ENCODE results near the gene CPA3.

CPA3 gene

DNA sequence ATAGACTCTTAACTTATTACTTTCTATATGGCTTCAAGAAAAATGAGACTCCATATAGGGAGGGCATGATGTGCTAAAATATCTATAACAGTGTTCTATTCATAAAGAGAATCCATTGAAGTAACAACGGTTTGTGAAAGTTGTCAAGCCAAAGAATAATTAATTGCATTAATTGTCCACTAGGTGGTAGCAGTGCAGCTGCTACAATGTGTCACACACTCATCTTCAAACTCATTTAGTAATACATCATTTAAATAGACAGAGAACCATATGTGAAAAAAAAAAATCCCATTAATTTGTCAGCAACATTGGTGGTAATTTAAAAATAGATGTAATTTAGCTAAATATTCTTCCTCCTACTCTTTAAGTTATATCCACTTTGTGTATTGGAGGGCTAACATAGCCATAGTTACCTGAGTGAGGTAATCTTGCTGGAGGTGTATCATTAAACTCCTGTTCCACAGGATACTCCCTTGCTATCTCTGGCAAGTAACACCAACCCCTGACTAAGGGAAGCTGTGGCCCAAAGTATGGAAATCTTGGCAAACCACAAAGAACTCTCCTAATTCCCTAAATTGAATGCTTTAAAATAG lies 3.7 kb upstream of the CPA3 start:
- no peak for DNase-seq (ENCODE audit: low read depth)

DNA sequence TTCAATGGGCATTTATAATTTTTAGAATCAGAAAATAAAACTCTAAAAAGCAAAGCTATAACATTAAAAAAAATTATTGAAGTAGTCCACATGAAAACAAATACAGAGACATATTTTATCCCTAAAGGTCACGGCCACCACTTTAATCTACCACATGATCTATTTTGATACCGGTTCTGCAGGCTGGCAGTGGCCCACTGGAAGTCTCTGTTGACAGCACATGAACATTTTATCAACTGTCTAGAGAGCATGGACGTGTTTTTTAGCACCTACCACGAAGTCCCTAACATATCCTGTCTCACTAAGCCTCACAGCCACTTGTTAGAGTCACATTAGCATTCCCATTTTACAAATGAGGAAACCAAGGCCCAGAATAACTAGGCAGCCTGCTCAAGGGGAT lies 1.8 kb upstream of the CPA3 start:
- DNase-seq (ENCODE audit: low read depth): no peak

DNA sequence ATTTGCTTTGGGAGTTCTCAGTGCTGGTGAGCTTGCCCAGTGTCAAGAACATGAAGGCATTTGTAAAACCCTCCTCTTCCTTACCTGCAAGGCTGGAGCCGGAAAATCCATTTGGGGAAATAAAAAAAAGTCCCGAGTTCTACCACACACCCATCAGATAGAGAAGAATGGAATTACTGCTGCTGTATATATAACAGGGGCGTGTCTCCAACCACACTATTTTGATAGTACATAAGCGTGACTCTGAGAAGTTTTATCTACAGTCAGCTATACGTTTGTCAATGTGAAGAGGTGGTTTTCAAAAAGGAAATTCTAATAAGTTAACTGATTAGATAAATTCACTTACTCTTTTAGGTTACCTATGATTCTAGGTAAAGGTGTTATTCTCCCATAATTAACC lies 1.3 kb upstream of the CPA3 start:
- DNase-seq (ENCODE audit: low read depth): no peak

DNA sequence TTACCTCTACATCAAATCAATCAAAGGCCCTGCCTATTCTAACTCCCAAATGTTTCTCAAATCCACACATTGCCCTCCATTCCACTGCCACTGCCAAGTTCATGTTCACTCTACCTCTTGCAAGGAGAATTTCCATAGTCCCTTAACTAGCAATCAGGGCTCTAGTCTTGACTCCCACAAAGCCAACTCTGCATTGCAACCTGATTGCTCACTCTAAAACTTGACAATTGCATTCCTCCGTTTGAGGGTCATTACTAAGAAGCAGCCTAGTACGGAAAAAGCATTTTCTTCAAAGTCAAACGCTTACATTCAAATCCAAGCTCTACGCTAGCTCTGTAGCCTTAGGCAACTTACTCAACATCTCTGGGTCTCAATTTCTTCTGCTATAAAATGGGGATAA lies 1.2 kb downstream of the CPA3 start:
- DNase-seq (ENCODE audit: low read depth): no peak

DNA sequence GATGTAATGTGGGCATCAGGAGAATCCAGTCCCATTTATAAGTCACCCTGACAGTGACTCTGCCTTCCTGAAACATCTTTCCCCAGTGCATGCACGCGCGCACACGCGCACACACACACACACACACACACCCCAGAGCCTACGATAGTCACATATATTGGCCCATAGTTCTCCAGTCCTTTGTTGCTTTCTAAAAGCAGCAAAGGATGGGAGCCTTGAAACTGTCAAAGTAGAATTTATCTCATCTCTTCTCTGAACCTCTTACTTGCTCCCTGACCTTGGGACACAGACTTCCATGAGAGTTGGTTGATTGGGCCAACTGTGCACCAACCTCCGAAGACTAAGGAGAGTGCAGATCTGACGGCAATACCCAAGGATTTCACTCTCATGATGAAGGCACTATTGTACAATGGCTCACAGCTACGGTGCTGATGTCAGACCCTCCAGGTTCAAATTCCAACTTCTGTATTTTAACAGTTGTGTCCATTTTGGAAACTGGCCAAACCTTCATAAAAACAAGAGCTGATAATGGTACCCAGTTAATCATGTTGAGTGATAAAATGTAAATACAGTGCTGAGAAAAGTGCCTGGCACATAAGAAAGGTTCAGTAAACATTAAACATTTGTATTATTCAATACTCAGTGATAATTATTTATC lies 8.3 kb downstream of the CPA3 start:
- no peak for DNase-seq (ENCODE audit: low read depth)

DNA sequence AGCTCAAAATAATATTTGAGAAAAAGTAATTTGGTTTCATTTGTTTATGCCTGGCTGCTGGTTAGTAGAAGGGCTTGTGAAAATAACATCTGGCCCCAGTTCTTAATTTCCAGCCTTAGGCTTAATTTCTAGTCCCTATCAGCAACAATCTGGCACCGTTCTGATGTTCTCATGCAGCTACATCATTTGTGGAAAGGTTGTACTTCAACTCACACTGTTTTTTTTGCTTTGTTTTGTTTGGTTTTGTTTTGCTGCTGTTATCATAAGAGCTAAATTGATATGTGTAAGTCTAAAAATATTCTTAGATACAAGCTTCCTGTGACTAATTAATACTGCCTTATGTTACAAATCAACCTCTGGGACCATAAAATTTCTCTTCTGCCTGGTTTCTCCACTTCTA lies 8.9 kb downstream of the CPA3 start:
- DNase-seq (ENCODE audit: low read depth): no peak

DNA sequence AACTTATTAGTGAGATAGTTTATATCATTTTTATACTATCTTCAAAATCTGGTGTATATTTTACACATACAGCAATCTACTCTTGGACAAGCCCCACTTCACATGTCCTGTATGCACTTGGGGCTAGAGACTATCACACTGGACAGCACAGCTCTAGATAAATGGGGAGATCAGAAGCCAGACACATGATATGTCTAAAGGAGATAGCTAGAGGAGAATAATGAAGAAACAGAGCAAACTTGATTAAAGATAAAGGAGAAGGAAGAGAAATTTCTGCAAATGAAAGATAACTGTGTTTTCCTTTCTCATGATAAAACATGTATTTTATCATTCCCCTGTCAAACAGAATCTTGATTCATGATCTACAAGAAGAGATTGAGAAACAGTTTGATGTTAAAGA lies 13.0 kb downstream of the CPA3 start:
- DNase-seq (ENCODE audit: low read depth): no peak

DNA sequence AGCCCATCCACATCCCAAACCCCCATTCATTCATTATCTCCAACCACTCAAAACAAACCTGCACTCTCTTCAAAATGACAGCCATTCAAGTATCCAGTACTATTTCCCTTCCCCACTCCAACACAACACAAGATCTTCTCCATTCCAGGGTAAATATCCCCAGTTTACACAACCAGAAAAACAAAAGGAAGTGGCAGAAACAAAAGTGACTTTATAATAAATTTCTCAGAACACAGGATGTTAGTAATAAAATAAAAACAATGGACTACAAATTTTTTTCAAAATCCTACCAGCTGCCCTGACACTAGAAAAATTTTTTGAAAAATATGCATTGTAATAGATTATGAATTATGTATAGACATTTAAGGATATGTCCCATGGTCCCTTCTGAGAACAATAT lies 14.2 kb downstream of the CPA3 start:
- DNase-seq (ENCODE audit: low read depth): no peak

DNA sequence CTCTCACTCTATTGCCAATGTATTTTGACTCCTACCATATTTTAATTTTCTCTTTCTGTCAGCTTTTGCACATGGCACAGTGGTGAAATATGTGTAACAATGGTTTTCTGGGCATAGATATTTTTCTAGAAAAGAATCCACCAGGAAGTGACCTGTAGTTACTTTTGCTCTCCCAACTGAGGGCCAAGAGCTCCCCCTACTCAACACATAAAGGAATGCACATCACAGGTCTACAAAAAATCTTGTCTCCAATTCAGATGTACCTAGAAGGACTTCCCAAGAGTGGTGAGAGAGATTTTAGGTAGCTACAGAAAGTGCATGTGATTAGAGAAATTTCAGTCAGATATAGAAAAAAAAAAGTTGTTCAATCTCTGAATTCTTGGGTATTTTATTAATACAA lies 15.6 kb downstream of the CPA3 start:
- DNase-seq (ENCODE audit: low read depth): no peak

DNA sequence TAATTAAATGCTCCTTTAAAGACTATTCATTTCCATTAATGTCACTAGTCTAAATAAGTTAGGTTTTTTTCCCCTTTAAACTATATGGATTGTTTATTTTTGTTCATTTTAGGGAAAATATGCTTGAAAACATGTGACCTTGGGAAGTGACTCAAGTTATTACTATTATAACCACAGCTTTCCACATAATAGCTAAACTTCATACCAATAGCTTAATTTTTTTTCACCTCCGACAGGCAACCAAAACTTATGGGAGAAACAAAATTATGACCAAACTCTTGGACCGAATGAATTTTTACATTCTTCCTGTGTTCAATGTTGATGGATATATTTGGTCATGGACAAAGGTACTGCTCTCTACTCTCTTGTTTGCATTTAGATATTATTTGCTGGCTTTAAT lies 16.2 kb downstream of the CPA3 start:
- no peak for DNase-seq (ENCODE audit: low read depth)

DNA sequence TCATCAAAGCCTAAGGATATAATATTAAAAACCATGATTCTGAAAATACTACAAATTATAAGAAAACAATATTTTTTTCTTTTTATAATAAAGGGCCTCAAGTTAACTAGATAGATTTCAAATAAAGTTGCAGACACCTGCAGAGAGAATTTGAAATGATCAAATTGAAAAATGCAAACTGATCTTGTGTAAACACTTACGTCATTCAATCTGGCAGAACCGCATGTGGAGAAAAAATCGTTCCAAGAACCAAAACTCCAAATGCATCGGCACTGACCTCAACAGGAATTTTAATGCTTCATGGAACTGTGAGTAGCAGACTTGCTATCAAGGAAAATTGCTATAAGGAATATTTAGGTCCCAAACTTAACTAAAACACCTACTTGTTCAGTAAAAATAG lies 17.2 kb downstream of the CPA3 start:
- no peak for DNase-seq (ENCODE audit: low read depth)

DNA sequence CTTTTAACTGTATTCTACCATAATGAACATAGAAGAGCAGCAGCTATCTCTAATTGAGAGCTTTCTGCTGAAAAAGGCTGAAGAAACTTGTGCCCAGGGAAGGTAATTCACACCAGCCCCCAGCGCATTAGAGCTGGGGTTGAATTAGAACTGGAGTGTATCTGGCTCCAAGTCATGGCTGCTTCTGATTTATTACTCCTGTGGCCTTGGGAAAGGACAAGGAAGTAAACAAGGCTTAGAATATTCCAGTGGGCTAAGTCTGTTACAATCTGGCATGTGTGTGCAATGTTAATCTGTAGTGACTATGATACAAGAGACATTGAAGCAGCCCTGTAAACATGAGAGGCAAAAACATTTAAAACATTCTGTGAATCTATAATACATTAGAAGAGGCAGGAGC lies 18.1 kb downstream of the CPA3 start:
- DNase-seq (ENCODE audit: low read depth): no peak

DNA sequence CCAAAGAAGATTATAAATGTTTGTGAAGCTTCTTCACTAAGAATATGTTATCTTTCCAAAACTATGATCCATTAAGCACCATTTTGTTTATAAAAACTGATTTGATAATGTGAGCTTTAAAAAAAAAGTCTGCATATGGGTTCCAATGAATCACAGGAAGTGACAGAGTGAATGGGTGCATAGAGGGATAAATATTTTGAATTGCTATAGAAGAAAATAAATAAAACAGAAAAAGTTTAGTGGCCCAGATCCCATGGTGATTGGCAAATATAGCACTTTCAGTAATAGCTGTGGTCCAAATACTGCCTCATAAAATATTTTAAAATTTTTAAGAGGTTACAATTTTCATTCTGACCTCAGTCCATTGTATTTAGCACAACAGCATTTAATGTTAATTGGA lies 19.2 kb downstream of the CPA3 start:
- DNase-seq (ENCODE audit: low read depth): no peak

DNA sequence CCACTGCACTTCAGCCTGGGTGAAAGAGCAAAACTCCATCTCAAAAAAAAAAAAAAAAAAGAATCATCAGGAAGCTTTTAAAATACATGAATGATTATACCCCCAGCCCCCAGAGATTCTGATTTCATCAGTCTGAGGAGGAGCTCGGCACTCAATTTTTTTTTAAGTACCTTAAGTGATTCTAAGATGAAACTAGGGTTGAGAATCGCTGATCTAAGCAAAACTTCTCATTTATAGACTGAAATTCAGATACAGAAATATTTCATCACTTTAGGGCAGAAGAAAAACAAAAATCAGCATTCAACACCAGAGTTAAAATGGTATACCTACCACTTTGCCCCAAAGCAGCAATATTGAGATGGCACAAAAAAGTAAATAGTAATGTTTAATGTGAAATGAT lies 24.7 kb downstream of the CPA3 start:
- DNase-seq (ENCODE audit: low read depth): no peak

DNA sequence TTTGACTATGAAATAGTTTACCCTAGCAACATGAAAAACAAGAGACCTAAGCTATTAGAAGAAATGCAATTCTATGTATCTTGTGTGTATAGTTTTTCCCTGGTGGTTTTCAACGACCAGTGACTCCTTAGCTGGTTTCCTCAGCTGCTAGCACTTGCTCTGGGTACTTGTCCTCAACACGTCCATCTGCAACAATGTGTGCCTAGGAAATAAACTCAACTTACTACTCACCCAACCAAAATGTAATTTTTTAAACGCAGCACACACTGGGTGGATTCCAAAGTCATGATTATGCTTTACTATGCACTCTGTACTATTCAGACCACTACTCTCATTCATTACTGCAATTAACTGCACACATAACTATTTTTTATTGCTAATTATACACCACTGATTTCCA lies 31.0 kb downstream of the CPA3 start:
- no peak for DNase-seq (ENCODE audit: low read depth)

DNA sequence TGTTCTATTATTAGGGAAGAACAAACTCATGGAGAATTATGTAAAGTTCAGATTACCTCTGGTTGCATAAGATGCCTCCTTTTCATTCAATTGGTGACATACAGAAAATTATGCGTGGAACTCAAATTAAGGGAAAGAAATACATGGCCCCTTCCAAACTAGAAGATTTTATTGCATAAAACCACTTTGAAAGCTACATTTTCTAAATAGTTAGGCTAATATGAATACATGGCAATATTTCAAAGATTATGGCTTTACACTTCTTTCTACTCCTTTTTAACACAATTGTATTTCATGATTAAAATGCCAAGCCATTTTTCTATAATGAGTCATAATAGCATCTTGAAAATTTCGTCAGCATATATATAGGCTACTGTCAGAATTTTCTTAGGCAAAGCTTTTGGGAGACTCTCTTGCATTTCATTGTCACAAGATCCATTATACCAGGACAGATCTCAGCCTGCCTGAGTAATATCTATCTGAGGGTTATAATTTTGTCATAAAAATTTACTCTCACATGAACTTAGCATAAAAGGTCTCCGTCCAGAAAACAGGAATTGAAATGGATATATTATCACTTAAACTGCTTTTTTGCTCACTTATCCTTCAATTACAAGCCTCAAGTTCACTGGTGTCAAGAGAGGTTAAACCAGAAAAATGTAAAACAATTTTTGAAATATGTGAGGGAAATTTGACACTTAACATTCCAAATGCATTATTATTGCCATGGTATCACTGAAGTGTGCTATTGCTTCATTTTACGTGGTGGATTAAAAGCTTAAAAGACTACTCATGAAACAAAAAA lies 37.1 kb downstream of the CPA3 start:
- DNase-seq (ENCODE audit: low read depth): no peak

DNA sequence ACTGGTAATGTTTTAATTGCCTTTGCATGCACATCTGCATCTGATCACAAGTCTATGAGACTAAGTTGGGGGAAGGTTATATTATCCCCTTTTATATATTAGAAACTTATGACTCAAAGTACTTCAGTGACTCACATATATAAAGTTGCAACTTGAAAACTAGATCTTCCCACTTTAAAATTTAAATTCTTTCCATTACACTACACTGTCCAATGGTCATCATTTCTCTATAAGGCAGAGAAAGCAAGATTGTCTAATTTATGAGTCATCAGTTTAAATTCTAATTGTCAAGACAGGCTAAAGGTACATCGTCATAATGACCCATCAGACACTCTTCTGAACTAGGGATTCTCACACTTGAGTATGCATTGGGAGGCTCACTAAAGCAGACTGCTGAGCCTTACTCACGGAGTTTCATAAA lies 37.9 kb downstream of the CPA3 start:
- no peak for DNase-seq (ENCODE audit: low read depth)

DNA sequence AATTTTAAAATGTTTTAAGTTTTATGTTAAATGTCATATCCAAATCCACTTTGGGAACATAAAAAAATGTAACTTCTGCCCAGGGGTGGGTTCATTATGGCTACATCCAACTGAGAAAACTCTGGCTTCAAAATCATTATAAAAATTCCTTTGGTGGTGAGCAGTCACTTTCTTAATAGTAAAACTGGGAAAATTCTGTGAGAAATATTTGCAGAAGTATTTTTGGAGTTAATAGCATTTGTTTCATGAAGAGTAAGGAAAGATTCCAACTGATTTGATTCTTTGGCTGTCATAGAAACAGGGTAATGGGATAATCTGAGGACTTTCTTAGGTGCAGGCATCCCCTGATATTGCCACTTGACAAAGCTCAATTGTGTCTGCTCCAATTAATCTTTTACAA lies 38.8 kb downstream of the CPA3 start:
- DNase-seq (ENCODE audit: low read depth): no peak

DNA sequence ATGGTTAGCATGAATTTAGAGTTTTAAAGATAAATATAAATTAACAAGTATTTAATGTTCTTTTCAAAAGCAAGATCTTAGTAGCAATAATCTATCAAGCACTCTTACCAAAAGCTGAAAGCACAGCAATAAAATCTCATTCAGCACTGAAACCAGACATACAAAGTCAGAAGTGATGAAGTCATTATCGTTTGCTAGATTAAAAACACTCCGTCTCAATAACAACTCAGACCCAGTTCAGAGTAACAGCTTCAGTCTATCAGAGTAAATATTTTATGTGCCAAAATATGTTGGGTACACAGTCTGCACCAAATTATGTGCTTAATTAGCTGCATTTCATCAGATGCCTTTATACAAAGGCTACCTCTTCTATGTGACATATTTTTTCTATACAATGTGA lies 41.6 kb downstream of the CPA3 start:
- DNase-seq (ENCODE audit: low read depth): no peak

DNA sequence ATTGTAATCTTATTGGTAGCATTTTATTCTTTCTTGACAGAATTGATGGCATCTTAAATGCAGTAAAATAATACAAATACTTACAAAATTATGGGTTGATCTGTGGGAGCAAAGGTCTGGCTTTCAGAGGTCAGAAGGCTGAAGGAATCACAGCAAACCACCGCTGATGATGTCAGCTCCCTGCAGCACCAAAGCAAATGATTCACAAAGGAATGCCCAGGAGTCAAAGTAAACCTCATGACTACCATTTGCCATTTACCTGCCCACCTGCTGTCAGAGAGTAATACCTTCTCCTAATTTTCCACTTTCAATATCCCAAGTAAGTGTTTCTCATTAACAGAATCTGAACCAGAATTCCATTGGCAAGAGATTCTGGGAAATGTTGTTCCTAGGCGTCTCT lies 46.1 kb downstream of the CPA3 start:
- no peak for DNase-seq (ENCODE audit: low read depth)

DNA sequence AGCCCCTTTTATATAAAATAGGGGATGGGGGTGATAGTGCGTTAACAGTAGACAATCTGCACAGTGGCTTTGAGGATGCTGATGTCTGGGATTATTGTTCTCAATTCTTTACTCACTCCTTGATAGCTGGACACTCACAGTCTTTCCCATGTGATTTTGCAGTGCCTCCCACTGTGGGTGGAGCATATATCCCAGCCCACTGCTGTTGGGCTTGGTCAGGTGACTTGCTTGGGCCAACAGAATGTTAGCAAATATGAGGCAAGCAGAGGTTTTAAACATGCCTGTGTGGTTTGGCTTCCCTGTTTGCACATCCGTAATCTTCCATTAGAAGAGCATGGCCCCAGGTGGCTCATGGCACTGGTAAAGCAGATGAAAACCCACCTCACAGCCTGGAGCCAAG lies 46.5 kb downstream of the CPA3 start:
- DNase-seq (ENCODE audit: low read depth): no peak

DNA sequence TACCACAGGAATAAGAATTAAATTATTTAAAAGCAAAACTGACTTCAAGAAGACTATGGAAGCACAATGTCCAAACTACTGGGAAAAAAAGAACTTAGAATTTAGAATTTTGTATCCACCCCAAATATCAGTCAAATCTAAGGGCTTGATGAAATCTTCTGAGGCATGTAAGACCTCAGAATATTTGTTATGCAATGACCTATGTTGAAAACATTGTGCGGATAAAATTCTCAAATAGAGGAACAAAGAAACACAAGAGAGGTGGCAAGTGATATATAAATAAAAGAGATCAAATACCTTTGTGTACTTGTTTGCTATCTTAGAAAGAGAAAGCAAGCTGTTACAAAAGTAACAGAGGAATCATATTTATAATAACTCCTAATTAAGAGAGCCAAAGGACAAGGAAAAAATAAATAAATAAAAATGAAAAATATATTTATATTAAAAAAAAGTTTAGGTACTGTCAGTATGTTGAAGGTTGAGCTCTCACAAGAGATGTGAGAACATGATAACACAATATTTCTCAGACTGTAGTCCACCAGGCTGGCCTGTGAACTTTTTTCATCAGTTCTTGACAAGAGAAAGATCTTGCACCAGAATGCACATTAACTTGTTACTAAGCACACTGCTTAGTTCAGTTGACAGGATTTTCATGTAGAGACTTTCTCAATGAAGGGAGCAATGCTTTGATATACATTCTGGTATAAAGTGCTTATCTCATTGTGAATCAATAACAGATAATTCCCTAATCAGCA lies 50.0 kb downstream of the CPA3 start:
- no peak for DNase-seq (ENCODE audit: low read depth)

DNA sequence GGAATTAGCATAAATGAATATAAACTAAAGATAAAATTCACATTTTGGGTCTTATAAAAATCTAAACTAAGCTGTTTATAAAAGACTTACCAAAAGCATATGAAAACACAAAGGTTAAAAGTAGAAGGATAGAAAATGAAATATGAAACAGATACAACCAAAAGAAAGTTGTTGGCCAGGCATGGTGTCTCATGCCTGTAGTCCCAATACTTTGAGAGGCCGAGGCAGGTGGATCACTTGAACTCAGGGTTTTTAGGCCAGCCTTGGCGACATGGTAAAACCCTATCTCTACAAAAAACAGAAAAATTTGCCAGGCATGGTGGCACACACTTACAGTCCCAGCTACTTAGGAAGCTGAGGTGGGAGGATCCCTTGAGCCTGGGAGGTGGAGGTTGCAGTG lies 51.0 kb downstream of the CPA3 start:
- DNase-seq (ENCODE audit: low read depth): no peak
